Measurements from ENCODE around the gene MAP2K5. TPM values are rescaled to one million over a fixed set of nuclear protein-coding genes. Genes with fewer than 3 reads are reported as not detected.

MAP2K5 gene
- polyA plus RNA-seq, 1 donor from 2014 or later = 12.1 TPM

GRCh38 chr15:67745073-67746006, 202.8 kb downstream of the MAP2K5 start:
- Histone ChIP-seq H3K79me2 (replicated peaks; ENCODE audit: insufficient read depth, low read length) (no peaks in the 10 kb centered on the region), H3K9me2 (ENCODE audit: insufficient read depth, low read length) (no peaks in the 10 kb centered on the region), H3K9me3 (ENCODE audit: low read length) (no peaks in the 10 kb centered on the region), H3F3A (ENCODE audit: insufficient read depth, low read length, poor library complexity, severe bottlenecking) (no peaks in the 10 kb centered on the region), H3K27ac (ENCODE audit: low read length) (no peak overlapping the region), H2AFZ (ENCODE audit: low read depth, low read length) (no peak overlapping the region), H3K9ac (ENCODE audit: low read length) (no peak overlapping the region), H3K27me3 (ENCODE audit: insufficient read depth, low read depth, low read length) (no peaks in the 10 kb centered on the region), H3K4me2 (ENCODE audit: low read length) (no peak overlapping the region), H3K4me3 (ENCODE audit: low read length) (no peak overlapping the region), H4K20me1 (ENCODE audit: insufficient read depth) (no peaks in the 10 kb centered on the region), H3K36me3 (ENCODE audit: insufficient read depth, low read length) (no peaks in the 10 kb centered on the region)
- TF ChIP-seq CTCF (IDR thresholded peaks at IDR 0.05; ENCODE audit: poor library complexity, severe bottlenecking) (no peak), TAF1 (IDR thresholded peaks at IDR 0.05; ENCODE audit: low read depth) (no peak), RAD21 (conservative IDR thresholded peaks at IDR 0.05) (no peak), SMC3 (conservative IDR thresholded peaks at IDR 0.05; ENCODE audit: poor library complexity) (no peak), MXI1 (conservative IDR thresholded peaks at IDR 0.05; ENCODE audit: poor library complexity, severe bottlenecking) (no peak), EZH2 (IDR thresholded peaks at IDR 0.05; ENCODE audit: borderline replicate concordance, insufficient read depth, low read length, poor library complexity, severe bottlenecking) (no peak), REST (IDR thresholded peaks at IDR 0.05; ENCODE audit: borderline replicate concordance) (no peak), POLR2AphosphoS5 (IDR thresholded peaks at IDR 0.05) (no peak), EP300 (conservative IDR thresholded peaks at IDR 0.05; ENCODE audit: poor library complexity, severe bottlenecking) (no peak)

- Histone ChIP-seq H3K79me2 (replicated peaks; ENCODE audit: insufficient read depth, low read length) (no peaks in the 10 kb centered on the region), H3K9me2 (ENCODE audit: insufficient read depth, low read length) (no peaks in the 10 kb centered on the region), H3K27me3 (ENCODE audit: insufficient read depth, low read depth, low read length) (no peaks in the 10 kb centered on the region), H2AFZ (ENCODE audit: low read depth, low read length) (no peak overlapping the region), H3K9ac (ENCODE audit: low read length) (no peak overlapping the region), H4K20me1 (ENCODE audit: insufficient read depth) (no peaks in the 10 kb centered on the region), H3F3A (ENCODE audit: insufficient read depth, low read length, poor library complexity, severe bottlenecking) (no peaks in the 10 kb centered on the region), H3K9me3 (ENCODE audit: low read length) (no peaks in the 10 kb centered on the region), H3K36me3 (ENCODE audit: insufficient read depth, low read length) (no peaks in the 10 kb centered on the region), H3K4me3 (ENCODE audit: low read length) (no peak overlapping the region), H3K4me2 (ENCODE audit: low read length) (no peak overlapping the region), H3K27ac (ENCODE audit: low read length) (no peak overlapping the region)
- TF ChIP-seq REST (IDR thresholded peaks at IDR 0.05; ENCODE audit: borderline replicate concordance) = no peak
- no peak for TF ChIP-seq SMC3 (conservative IDR thresholded peaks at IDR 0.05; ENCODE audit: poor library complexity)
- TF ChIP-seq RAD21 (conservative IDR thresholded peaks at IDR 0.05) = no peak
- no peak for TF ChIP-seq CTCF (IDR thresholded peaks at IDR 0.05; ENCODE audit: poor library complexity, severe bottlenecking)
- TF ChIP-seq EZH2 (IDR thresholded peaks at IDR 0.05; ENCODE audit: borderline replicate concordance, insufficient read depth, low read length, poor library complexity, severe bottlenecking) = no peak
- no peak for TF ChIP-seq TAF1 (IDR thresholded peaks at IDR 0.05; ENCODE audit: low read depth)
- TF ChIP-seq MXI1 (conservative IDR thresholded peaks at IDR 0.05; ENCODE audit: poor library complexity, severe bottlenecking) = no peak
- no peak for TF ChIP-seq POLR2AphosphoS5 (IDR thresholded peaks at IDR 0.05)
- TF ChIP-seq EP300 (conservative IDR thresholded peaks at IDR 0.05; ENCODE audit: poor library complexity, severe bottlenecking) = no peak
Measured at GRCh38 chr15:67746022-67746421, 203.5 kb downstream of the MAP2K5 start.
